ENCODE results near the gene ANKS3.

Gene ANKS3

DNA sequence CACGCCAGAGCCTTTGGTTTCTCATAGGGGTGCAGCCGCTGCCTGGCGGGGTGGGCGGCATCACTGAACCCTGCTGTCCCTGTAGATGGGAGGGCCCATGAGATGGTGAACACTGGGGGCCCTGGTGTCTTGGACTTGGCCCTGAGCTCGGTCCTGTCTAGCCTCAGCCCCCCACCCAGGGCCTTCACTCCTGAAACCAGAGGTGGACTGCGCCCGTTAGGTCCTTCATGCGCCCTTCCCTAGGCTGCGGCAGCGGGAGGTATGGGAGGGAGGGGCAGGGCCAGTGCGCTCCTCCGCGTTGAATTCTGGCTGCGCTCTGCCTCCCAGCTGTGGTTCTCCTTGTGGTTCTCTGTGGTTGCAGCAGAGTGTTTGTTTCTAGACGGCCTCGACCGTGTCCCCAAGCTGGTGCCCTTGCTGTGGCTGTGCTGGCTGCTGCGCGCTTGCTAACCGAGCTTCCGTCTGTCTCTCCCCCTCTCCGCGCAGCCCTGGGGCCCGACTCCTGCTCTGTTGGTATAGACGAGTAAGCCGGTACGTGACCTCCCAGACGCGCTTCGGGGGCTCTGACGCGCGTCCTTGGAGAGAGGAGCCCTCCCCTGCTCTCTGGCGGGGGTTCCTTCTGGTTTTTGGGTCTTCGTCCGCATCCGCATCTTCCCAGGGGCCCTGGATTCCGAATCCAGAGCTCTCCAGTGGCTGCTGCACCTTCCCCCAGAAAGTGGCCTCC is 48.1 kb downstream of the ANKS3 start:
- TF ChIP-seq CTCF (conservative IDR thresholded peaks at IDR 0.05; ENCODE audit: control insufficient read depth, insufficient read depth, low read depth, low read length) = no peak
- H3K4me3 ChIP-seq (ENCODE audit: control insufficient read depth, low read depth, low read length) = no peak overlapping the region
- DNase-seq (ENCODE audit: low read depth) = no peak

DNA sequence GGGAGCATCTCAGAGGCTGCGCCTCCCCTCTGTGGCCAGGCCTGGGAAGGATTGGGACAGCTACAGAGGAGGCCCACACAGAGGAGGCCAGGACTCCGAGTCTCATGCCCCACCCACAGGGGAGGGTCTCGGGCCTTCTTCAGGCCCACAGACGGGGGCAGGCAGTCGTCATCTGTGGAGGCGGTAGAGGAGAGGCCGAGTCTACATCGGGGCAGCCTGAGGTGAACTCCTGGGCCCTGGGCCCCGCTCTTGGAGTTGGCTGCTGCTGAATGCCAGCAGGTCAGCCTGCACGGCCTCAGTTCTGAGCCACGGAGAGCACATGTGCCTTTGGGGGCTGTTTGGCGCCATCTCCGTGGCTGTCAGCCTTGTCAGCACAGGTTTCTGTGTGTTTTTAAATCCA is 48.8 kb downstream of the ANKS3 start:
- DNase-seq (ENCODE audit: low read depth) = no peak
- no peak for TF ChIP-seq CTCF (conservative IDR thresholded peaks at IDR 0.05; ENCODE audit: control insufficient read depth, insufficient read depth, low read depth, low read length)
- H3K4me3 ChIP-seq (ENCODE audit: control insufficient read depth, low read depth, low read length) = no peak overlapping the region

GRCh38 chr16:4684763-4685162 is 49.3 kb downstream of the ANKS3 start:
- DNase-seq (ENCODE audit: low read depth) = no peak
- H3K4me3 ChIP-seq (ENCODE audit: control insufficient read depth, low read depth, low read length) = no peak overlapping the region
- TF ChIP-seq CTCF (conservative IDR thresholded peaks at IDR 0.05; ENCODE audit: control insufficient read depth, insufficient read depth, low read depth, low read length) = no peak

DNA sequence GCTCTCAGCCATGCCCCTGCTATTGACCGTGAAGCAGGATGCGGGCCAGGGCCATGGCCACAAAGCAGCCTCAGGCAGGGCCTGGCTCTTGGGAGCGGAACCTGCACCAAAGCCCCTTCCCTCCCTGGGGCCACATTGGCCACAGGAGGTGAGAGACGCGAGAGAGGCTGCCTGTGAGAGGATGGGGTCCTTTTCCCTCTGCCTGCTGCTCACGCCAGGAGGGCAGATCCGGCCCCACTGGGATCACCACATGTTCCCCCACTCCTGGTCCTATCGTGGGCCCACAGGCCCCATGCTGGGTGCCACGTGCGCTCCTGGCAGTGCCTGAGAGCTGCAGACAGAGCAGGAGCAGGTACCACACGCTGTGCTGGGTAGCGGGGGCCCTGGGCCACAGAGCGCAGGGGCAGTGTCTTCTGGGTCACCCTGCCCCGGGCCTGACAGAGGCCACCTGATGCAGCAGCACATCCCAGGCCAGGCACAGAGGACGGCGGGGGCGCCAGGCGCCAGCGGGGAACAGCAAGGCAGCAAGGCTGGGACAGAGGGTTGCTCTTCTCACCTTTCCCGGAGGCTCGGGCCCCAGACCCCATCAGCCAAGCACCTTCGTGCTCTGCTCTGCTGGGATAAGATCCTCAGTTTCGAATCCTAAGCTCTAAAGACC is 49.9 kb downstream of the ANKS3 start:
- no peak overlapping the region for H3K4me3 ChIP-seq (ENCODE audit: control insufficient read depth, low read depth, low read length)
- DNase-seq (ENCODE audit: low read depth) = no peak
- no peak for TF ChIP-seq CTCF (conservative IDR thresholded peaks at IDR 0.05; ENCODE audit: control insufficient read depth, insufficient read depth, low read depth, low read length)

DNA sequence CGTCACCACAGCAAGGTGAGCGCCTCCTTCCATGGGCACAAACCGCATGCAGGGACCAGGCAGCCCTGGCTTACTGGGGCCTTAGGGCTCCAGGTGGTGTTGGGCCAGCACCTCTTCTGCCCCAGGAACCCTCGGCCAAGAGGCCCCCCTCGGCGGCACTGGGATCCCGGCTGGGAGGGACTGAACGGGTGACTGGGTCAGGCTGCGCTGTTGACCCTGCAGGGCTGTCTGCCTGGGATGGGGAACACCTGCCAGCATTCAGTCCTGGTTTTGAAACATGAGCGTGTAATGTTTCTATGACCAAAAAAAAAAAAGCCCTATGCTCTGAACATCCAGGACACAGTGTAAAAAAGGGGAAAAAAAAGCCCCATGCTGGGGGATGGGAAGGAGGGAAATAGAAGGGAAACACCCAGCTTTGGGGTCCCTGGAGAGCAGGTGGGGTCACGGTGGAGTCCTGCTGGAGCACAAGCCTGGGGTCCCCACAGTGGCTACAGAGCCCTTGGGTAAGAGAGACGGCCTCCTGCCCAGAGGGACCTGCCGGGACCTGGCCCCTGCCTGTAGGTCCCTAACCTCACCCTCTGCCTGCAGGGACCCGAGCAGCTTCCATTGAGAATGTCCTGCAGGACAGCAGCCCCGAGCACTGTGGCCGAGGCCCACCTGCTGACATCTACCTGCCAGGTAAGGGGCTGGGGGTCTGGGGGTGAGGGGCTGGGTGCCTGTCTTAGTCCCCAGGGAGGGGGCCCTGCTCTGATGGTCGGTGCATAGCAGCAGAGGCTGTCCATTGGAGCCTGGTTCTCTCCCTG is 50.6 kb downstream of the ANKS3 start:
- H3K4me3 ChIP-seq (ENCODE audit: control insufficient read depth, low read depth, low read length) = no peak overlapping the region
- TF ChIP-seq CTCF (conservative IDR thresholded peaks at IDR 0.05; ENCODE audit: control insufficient read depth, insufficient read depth, low read depth, low read length) = no peak
- DNase-seq (ENCODE audit: low read depth) = no peak

GRCh38 chr16:4682616-4683254 is 51.3 kb downstream of the ANKS3 start:
- peak; percentile 27 for TF ChIP-seq CTCF (conservative IDR thresholded peaks at IDR 0.05; ENCODE audit: control insufficient read depth, insufficient read depth, low read depth, low read length)
- H3K4me3 ChIP-seq (ENCODE audit: control insufficient read depth, low read depth, low read length) = no peak overlapping the region
- peak; percentile 34 for DNase-seq (ENCODE audit: low read depth)
